ENCODE data around the gene MORC3. TPM values are rescaled to one million over a fixed set of nuclear protein-coding genes. Genes with fewer than 3 reads are reported as not detected.
"Not testable (repeated sequence)": the region's sequence is repeated elsewhere in the genome, so short reads cannot be mapped to it uniquely, and the experiment has no call there.

Gene MORC3
- total RNA-seq: 23.8 and 26.2 TPM in 2 replicates

- Mint-ChIP-seq H3K9me3 (peaks cover 6% of the 10 kb centered on the region), H3K27me3 (ENCODE audit: low read depth) (no peaks in the 10 kb centered on the region), H3K4me3 (ENCODE audit: low read depth) (peak within 1 kb of the TSS; percentile 91), H3K4me1 (ENCODE audit: low read depth) (peaks cover 25% of the 10 kb centered on the region), H3K36me3 (ENCODE audit: low read depth) (peaks cover 23% of the 10 kb centered on the region), H3K27ac (peak within 1 kb of the TSS; percentile 92)
- intact Hi-C loops (cut with micrococcal nuclease): loop anchor here (1.0 to 2.0 kb wide), 6 partner anchors 10 to 260 kb away; partner anchors contain the start of genes DOP1B and SETD4
- DNase-seq (ENCODE audit: low spot score): peak; percentile 97
Observed at GRCh38 chr21:36319767-36320420, at the start of gene MORC3. Gene MORC3 (plus strand): TSS chr21:36320197. CDS start chr21:36320265, 68 bp downstream.

GRCh38 chr21:36270786-36271695, 49.0 kb upstream of the MORC3 start:
- H3K27ac Mint-ChIP-seq; intact Hi-C loops (cut with micrococcal nuclease); H3K4me3 Mint-ChIP-seq (ENCODE audit: low read depth): not testable (repeated sequence)

GRCh38 chr21:36274128-36274527, 45.9 kb upstream of the MORC3 start:
- no peaks in the 10 kb centered on the region for H3K9me3 Mint-ChIP-seq
- H3K27me3 Mint-ChIP-seq (ENCODE audit: low read depth): no peaks in the 10 kb centered on the region
- peaks cover 10% of the 10 kb centered on the region for H3K36me3 Mint-ChIP-seq (ENCODE audit: low read depth)
- H3K27ac Mint-ChIP-seq: no peak overlapping the region
- intact Hi-C loops (cut with micrococcal nuclease): no loop called here
- H3K4me1 Mint-ChIP-seq (ENCODE audit: low read depth): no peaks in the 10 kb centered on the region
- no peak overlapping the region for H3K4me3 Mint-ChIP-seq (ENCODE audit: low read depth)
- DNase-seq (ENCODE audit: low spot score): no peak

More at GRCh38 chr21:36270786-36271695, 49.0 kb upstream of the MORC3 start:
- not testable (repeated sequence) for H3K4me1 Mint-ChIP-seq (ENCODE audit: low read depth); DNase-seq (ENCODE audit: low spot score); H3K9me3 Mint-ChIP-seq; H3K27me3 Mint-ChIP-seq (ENCODE audit: low read depth)
- peaks cover 15% of the 10 kb centered on the region for H3K36me3 Mint-ChIP-seq (ENCODE audit: low read depth)

GRCh38 chr21:36282568-36283230, 37.3 kb upstream of the MORC3 start:
- Mint-ChIP-seq H3K27ac (no peak overlapping the region), H3K9me3 (no peaks in the 10 kb centered on the region), H3K4me1 (ENCODE audit: low read depth) (no peaks in the 10 kb centered on the region), H3K4me3 (ENCODE audit: low read depth) (no peak overlapping the region), H3K27me3 (ENCODE audit: low read depth) (no peaks in the 10 kb centered on the region), H3K36me3 (ENCODE audit: low read depth) (peaks cover 17% of the 10 kb centered on the region)
- intact Hi-C loops (cut with micrococcal nuclease): no loop called here
- no peak for DNase-seq (ENCODE audit: low spot score)

GRCh38 chr21:36283231-36283622, 36.8 kb upstream of the MORC3 start:
- DNase-seq (ENCODE audit: low spot score); H3K4me1 Mint-ChIP-seq (ENCODE audit: low read depth); intact Hi-C loops (cut with micrococcal nuclease); H3K4me3 Mint-ChIP-seq (ENCODE audit: low read depth); H3K9me3 Mint-ChIP-seq; H3K27ac Mint-ChIP-seq; H3K27me3 Mint-ChIP-seq (ENCODE audit: low read depth): not testable (repeated sequence)
- H3K36me3 Mint-ChIP-seq (ENCODE audit: low read depth): peaks cover 20% of the 10 kb centered on the region

GRCh38 chr21:36288651-36289243, 31.2 kb upstream of the MORC3 start:
- Mint-ChIP-seq H3K27me3 (ENCODE audit: low read depth) (no peaks in the 10 kb centered on the region), H3K4me3 (ENCODE audit: low read depth) (peak overlapping the region; percentile 34), H3K4me1 (ENCODE audit: low read depth) (peaks cover 19% of the 10 kb centered on the region), H3K27ac (peak overlapping the region; percentile 87), H3K9me3 (peaks cover 4% of the 10 kb centered on the region), H3K36me3 (ENCODE audit: low read depth) (peaks cover 42% of the 10 kb centered on the region)
- no peak for DNase-seq (ENCODE audit: low spot score)
- intact Hi-C loops (cut with micrococcal nuclease): loop anchor here (1.0 to 2.0 kb wide), 3 partner anchors 10 to 32 kb away; partner anchors contain the start of gene MORC3

- peaks cover 4% of the 10 kb centered on the region for H3K9me3 Mint-ChIP-seq
- DNase-seq (ENCODE audit: low spot score): no peak
- intact Hi-C loops (cut with micrococcal nuclease): no loop called here
- H3K4me1 Mint-ChIP-seq (ENCODE audit: low read depth): peaks cover 19% of the 10 kb centered on the region
- no peak overlapping the region for H3K4me3 Mint-ChIP-seq (ENCODE audit: low read depth)
- peaks cover 38% of the 10 kb centered on the region for H3K36me3 Mint-ChIP-seq (ENCODE audit: low read depth)
- H3K27ac Mint-ChIP-seq: no peak overlapping the region
- no peaks in the 10 kb centered on the region for H3K27me3 Mint-ChIP-seq (ENCODE audit: low read depth)
Observed at GRCh38 chr21:36291509-36291908, 28.5 kb upstream of the MORC3 start.

GRCh38 chr21:36297406-36297937, 22.5 kb upstream of the MORC3 start:
- Mint-ChIP-seq H3K27ac (peak overlapping the region; percentile 89), H3K36me3 (ENCODE audit: low read depth) (peaks cover 10% of the 10 kb centered on the region), H3K4me3 (ENCODE audit: low read depth) (peak overlapping the region; percentile 53), H3K27me3 (ENCODE audit: low read depth) (no peaks in the 10 kb centered on the region), H3K4me1 (ENCODE audit: low read depth) (peaks cover 30% of the 10 kb centered on the region), H3K9me3 (no peaks in the 10 kb centered on the region)
- intact Hi-C loops (cut with micrococcal nuclease): no loop called here
- DNase-seq (ENCODE audit: low spot score): no peak

- no peaks in the 10 kb centered on the region for H3K27me3 Mint-ChIP-seq (ENCODE audit: low read depth)
- intact Hi-C loops (cut with micrococcal nuclease): loop anchor here (1.0 kb wide), 2 partner anchors 9 to 22 kb away; partner anchors contain the start of gene MORC3
- peak; percentile 77 for DNase-seq (ENCODE audit: low spot score)
- H3K4me3 Mint-ChIP-seq (ENCODE audit: low read depth): peak overlapping the region; percentile 53
- H3K27ac Mint-ChIP-seq: peak overlapping the region; percentile 89
- peaks cover 9% of the 10 kb centered on the region for H3K36me3 Mint-ChIP-seq (ENCODE audit: low read depth)
- no peaks in the 10 kb centered on the region for H3K9me3 Mint-ChIP-seq
- peaks cover 32% of the 10 kb centered on the region for H3K4me1 Mint-ChIP-seq (ENCODE audit: low read depth)
Observed at GRCh38 chr21:36297938-36298572, 21.9 kb upstream of the MORC3 start.

GRCh38 chr21:36306872-36307534, 13.0 kb upstream of the MORC3 start:
- intact Hi-C loops (cut with micrococcal nuclease): no loop called here
- Mint-ChIP-seq H3K27ac (no peak overlapping the region), H3K4me1 (ENCODE audit: low read depth) (peaks cover 10% of the 10 kb centered on the region), H3K4me3 (ENCODE audit: low read depth) (no peak overlapping the region), H3K27me3 (ENCODE audit: low read depth) (no peaks in the 10 kb centered on the region), H3K36me3 (ENCODE audit: low read depth) (peaks cover 3% of the 10 kb centered on the region), H3K9me3 (peaks cover 8% of the 10 kb centered on the region)
- no peak for DNase-seq (ENCODE audit: low spot score)

GRCh38 chr21:36310016-36310415, 10.0 kb upstream of the MORC3 start:
- no peak overlapping the region for H3K27ac Mint-ChIP-seq
- H3K4me1 Mint-ChIP-seq (ENCODE audit: low read depth): peaks cover 3% of the 10 kb centered on the region
- no peak for DNase-seq (ENCODE audit: low spot score)
- no peaks in the 10 kb centered on the region for H3K27me3 Mint-ChIP-seq (ENCODE audit: low read depth)
- intact Hi-C loops (cut with micrococcal nuclease): loop anchor here (1.0 kb wide), 2 partner anchors 10 to 21 kb away; partner anchors contain the start of gene MORC3
- H3K4me3 Mint-ChIP-seq (ENCODE audit: low read depth): no peak overlapping the region
- peaks cover 17% of the 10 kb centered on the region for H3K9me3 Mint-ChIP-seq
- peaks cover 6% of the 10 kb centered on the region for H3K36me3 Mint-ChIP-seq (ENCODE audit: low read depth)
